ENCODE data around the gene TRA2A.

Gene TRA2A

GRCh38 chr7:23470330-23471105 lies 61.3 kb downstream of the TRA2A start, which contains the start of gene IGF2BP3:
Gene IGF2BP3 (minus strand): TSS chr7:23470491. CDS start chr7:23470110, 381 bp downstream.
- no peak for DNase-seq (ENCODE audit: low read depth)

- DNase-seq (ENCODE audit: low read depth), result no peak
Measured at GRCh38 chr7:23469961-23470250, 61.9 kb downstream of the TRA2A start.

GRCh38 chr7:23469150-23469960 lies 62.4 kb downstream of the TRA2A start:
- DNase-seq (ENCODE audit: low read depth), result no peak

GRCh38 chr7:23468526-23469149 lies 63.1 kb downstream of the TRA2A start:
- peak; percentile 1 for DNase-seq (ENCODE audit: low read depth)

GRCh38 chr7:23467806-23468525 lies 63.8 kb downstream of the TRA2A start:
- no peak for DNase-seq (ENCODE audit: low read depth)

GRCh38 chr7:23467291-23467805 lies 64.4 kb downstream of the TRA2A start:
- no peak for DNase-seq (ENCODE audit: low read depth)

- no peak for DNase-seq (ENCODE audit: low read depth)
Measured at GRCh38 chr7:23462846-23463245, 68.9 kb downstream of the TRA2A start.

GRCh38 chr7:23458044-23458443 lies 73.7 kb downstream of the TRA2A start:
- DNase-seq (ENCODE audit: low read depth), result no peak

- DNase-seq (ENCODE audit: low read depth), result no peak
Measured at GRCh38 chr7:23456093-23456492, 75.7 kb downstream of the TRA2A start.

GRCh38 chr7:23454881-23455526 lies 76.8 kb downstream of the TRA2A start:
- DNase-seq (ENCODE audit: low read depth), result no peak
